Psoas muscle (tissue), 8 donors: ENCODE data around the gene NNAT. TPM values are rescaled to one million over a fixed set of nuclear protein-coding genes. Genes with fewer than 3 reads are reported as not detected.
"Not testable (repeated sequence)": the region's sequence is repeated elsewhere in the genome, so short reads cannot be mapped to it uniquely, and the experiment has no call there.

Source experiments
- ATAC-seq, 4 donors: fragments of 200-7000 bp; cut with Tn5 transposase; one replicate each; pipeline ENCODE4 v1.9.1; 2020; ENCODE audit warnings: moderate library complexity in 3 of 4, mild to moderate bottlenecking in 2 of 4
- DNase-seq, 2 donors: peaks; one replicate each; pipeline ENCODE4 v3.0.0-alpha.2; 2020
- H3K27ac ChIP-seq: fragments of 200-600 bp; one replicate; pipeline ENCODE4 v1.8.0; 2022
- H3K27me3 ChIP-seq, 3 donors: fragments of 200-600 bp in 1 of 3; one replicate each; pipeline versions ENCODE4 v1.6.1 to v1.8.0; 2013 to 2022; ENCODE audit warnings: low read length in 2 of 3, mild to moderate bottlenecking in 2 of 3, moderate library complexity in 1 of 3; ENCODE audit not compliant: insufficient read depth in 3 of 3
- H3K36me3 ChIP-seq, 2 donors: fragments of 200-600 bp in 1 of 2; one replicate each; pipeline versions ENCODE4 v1.6.1 to v1.8.0; 2013 to 2022; ENCODE audit warnings: low read depth in 1 of 2, mild to moderate bottlenecking in 1 of 2, moderate library complexity in 1 of 2; ENCODE audit not compliant: insufficient read depth in 1 of 2
- H3K4me1 ChIP-seq: fragments of 200-600 bp; one replicate; pipeline ENCODE4 v1.8.0; 2022
- H3K4me3 ChIP-seq: fragments of 200-600 bp; one replicate; pipeline ENCODE4 v1.8.0; 2022; ENCODE audit warnings: mild to moderate bottlenecking
- H3K9me3 ChIP-seq: fragments of 200-600 bp; one replicate; pipeline ENCODE4 v1.8.0; 2022
- CTCF ChIP-seq: fragments of 200-600 bp; IDR thresholded peaks from one replicate; pipeline ENCODE4 v1.8.0; 2022; ENCODE audit warnings: antibody characterized with exemption
- WGBS, 3 donors: extraction: QIAGEN DNeasy Blood & Tissue Kit; methylation state at CpG; one replicate each; pipeline versions ENCODE4 v1.1.6 to v1.1.7; 2013; 5-methylcytosine and 5-hydroxymethylcytosine counted together
- intact Hi-C, 2 donors: fragments of 100-400 bp; cut with DNase I; formaldehyde crosslinking; loops; one replicate each; pipeline versions ENCODE4 v1.11.0 to v1.14.2; 2022
- long read RNA-seq, 2 donors: library from polyadenylated mRNA; unstranded; transcript quantifications; one replicate each; pipeline ENCODE4 v2.0.0, GENCODE V29; 2021
- polyA plus RNA-seq, 3 donors: library from polyadenylated mRNA; stranded (reverse); fragments of 200-250 nt; gene quantifications; one replicate each; pipeline ENCODE4 v1.2.3, GENCODE V29; 2013
- total RNA-seq, 4 donors: library from RNA; stranded (reverse); fragmentation: NEBNext Ultra II Directional in 2 of 4; extraction: Animal tissue kit (Norgen Biotek cat#: 25700) in 2 of 4; gene quantifications; one replicate each; pipeline versions ENCODE4 v1.2.1 to v1.2.4, GENCODE V29; 2021 to 2023
- donor health status: healthy with polysubstance abuse.
- donor health status: DM: no; HTN: no; CAD: no; lungs with moderate emphysema.
- donor health status: Bipolar disorder and iron deficiency.
- donor health status: healthy.
- donor health status: DM: yes; HTN: yes; CAD: no.
- donor health status: DM: no; HTN: no; CAD: no.
- donor health status: DM: no; HTN: no; CAD: no.
- donor health status: DM: yes; HTN: yes; CAD: no.

Gene NNAT
- total RNA-seq (10 to 100 TPM in 1 of 4 donors, 1 to 10 TPM in 2, under 1 TPM in 1; 0.50 to 52.3 (median 5.9) TPM), polyA plus RNA-seq (1 to 10 TPM in 2 of 3 donors, under 1 TPM in 1; 0.99 to 2.0 (median 1.1) TPM)
- long read RNA-seq, donor 1, partial matches to known transcripts: 0 of 3 reads
- long read RNA-seq, donor 1, other reads (novel, unspliced or antisense): 2 of 3 reads
- long read RNA-seq, donor 2, partial matches to known transcripts: 0 of 43 reads
- long read RNA-seq, donor 2, other reads (novel, unspliced or antisense): 43 of 43 reads

GRCh38 chr20:37521061-37521771 is at the start of gene NNAT:
Gene NNAT (plus strand): TSS chr20:37521250. CDS start chr20:37521332, 82 bp downstream.
- peak within 1 kb of the TSS; percentile 100 for H3K4me3 ChIP-seq
- no peak for DNase-seq
- intact Hi-C loops: loop anchor here in 1 of 2 donors (10.0 kb wide), 1 partner anchor 426 kb away; the partner anchor contains the start of gene RBL1
- peak within 1 kb of the TSS; percentile 100 for H3K27ac ChIP-seq
- no peak for ATAC-seq
- H3K36me3 ChIP-seq: peaks cover 0 to 44% of the 10 kb centered on the region in 2 donors
- H3K9me3 ChIP-seq: no peaks in the 10 kb centered on the region
- 73 to 77% (median 73%) methylated on average over 68 to 69 of the region's 69 CpGs for WGBS, 3 donors
- no peak for TF ChIP-seq CTCF
- H3K27me3 ChIP-seq: no peaks in the 10 kb centered on the region
- H3K4me1 ChIP-seq: peaks cover 60% of the 10 kb centered on the region

- Histone ChIP-seq H3K27me3 (no peaks in the 10 kb centered on the region), H3K9me3 (no peaks in the 10 kb centered on the region), H3K4me3 (no peak overlapping the region), H3K36me3 (no peaks in the 10 kb centered on the region), H3K27ac (no peak overlapping the region), H3K4me1 (no peaks in the 10 kb centered on the region)
- no peak for ATAC-seq
- 70 to 78% (median 73%) methylated on average over 7 of the region's 7 CpGs for WGBS, 3 donors
- intact Hi-C loops: no loop called here
- no peak for TF ChIP-seq CTCF
- no peak for DNase-seq
These were observed 49.3 kb upstream of the NNAT start for GRCh38 chr20:37471741-37472235.

GRCh38 chr20:37472435-37472834 is 48.6 kb upstream of the NNAT start:
- not testable (repeated sequence) for ATAC-seq, H3K27me3 ChIP-seq

DNA sequence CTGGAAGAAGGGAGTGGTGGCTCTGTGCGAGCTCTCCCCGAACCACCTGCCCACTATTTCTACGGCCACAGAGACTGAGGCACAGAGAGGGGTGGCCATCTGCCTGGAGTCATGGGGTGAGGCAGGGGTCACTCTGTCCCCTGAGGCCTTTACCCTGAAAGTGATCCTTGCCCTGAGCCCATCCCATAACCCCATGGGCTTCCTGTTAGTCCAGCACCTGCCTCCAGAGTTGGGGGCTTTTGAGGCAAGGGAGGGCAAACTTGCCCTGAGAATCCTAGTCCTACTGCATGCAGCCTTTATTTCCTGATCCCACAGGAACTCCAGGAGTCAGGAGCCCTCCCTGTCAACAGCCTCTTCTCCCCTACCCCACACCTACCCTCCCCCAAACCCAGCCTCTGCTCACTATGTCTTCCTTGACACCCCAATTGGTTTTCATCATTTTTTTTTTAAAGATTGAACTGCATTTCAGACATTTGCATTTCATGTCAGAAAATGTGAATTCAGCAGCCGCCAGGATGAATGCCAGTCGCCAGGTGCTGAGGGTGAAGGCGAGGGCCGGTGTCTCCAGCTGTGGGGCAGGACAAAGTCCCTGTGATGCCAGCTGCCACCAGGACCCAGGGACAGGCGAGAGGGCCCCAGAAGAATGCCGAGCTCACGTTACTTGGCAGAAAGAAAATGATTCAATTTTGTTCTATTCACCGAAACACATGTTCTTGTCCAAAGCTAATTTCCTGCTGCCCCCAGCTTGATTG is 47.6 kb upstream of the NNAT start:
- WGBS, 3 donors: 58 to 73% (median 62%) methylated on average over 11 of the region's 11 CpGs
- TF ChIP-seq CTCF: no peak

More at GRCh38 chr20:37472435-37472834, 48.6 kb upstream of the NNAT start:
- WGBS, 3 donors: 90 to 98% (median 94%) methylated on average over 6 of the region's 6 CpGs
- H3K9me3 ChIP-seq, H3K4me1 ChIP-seq, H3K27ac ChIP-seq, H3K4me3 ChIP-seq, intact Hi-C loops, DNase-seq, H3K36me3 ChIP-seq: not testable (repeated sequence)

GRCh38 chr20:37474386-37474785 is 46.7 kb upstream of the NNAT start:
- DNase-seq: no peak
- no peak for ATAC-seq
- 80 to 87% (median 81%) methylated on average over 4 of the region's 4 CpGs for WGBS, 3 donors
- Histone ChIP-seq H3K4me3 (no peak overlapping the region), H3K4me1 (no peaks in the 10 kb centered on the region), H3K9me3 (no peaks in the 10 kb centered on the region), H3K27ac (no peak overlapping the region), H3K36me3 (no peaks in the 10 kb centered on the region), H3K27me3 (no peaks in the 10 kb centered on the region)
- intact Hi-C loops: loop anchor here in 1 of 2 donors (2.0 kb wide), 1 partner anchor 18 kb away; no protein-coding TSS in a partner anchor
- TF ChIP-seq CTCF: no peak

More for the DNA sequence above, 47.6 kb upstream of the NNAT start:
- intact Hi-C loops: no loop called here
- no peaks in the 10 kb centered on the region for H3K27me3 ChIP-seq
- no peak overlapping the region for H3K27ac ChIP-seq
- H3K9me3 ChIP-seq: no peaks in the 10 kb centered on the region
- DNase-seq: no peak
- H3K4me1 ChIP-seq: no peaks in the 10 kb centered on the region
- ATAC-seq: no peak
- no peaks in the 10 kb centered on the region for H3K36me3 ChIP-seq
- no peak overlapping the region for H3K4me3 ChIP-seq
